GM19240 (cell line): Measurements from ENCODE around the gene MAMDC2.

Source experiments
- DNase-seq: peaks from one replicate; pipeline ENCODE4 v3.0.0; 2011; ENCODE audit warnings: low spot score; ENCODE audit not compliant: insufficient read length

Gene MAMDC2, protein sequence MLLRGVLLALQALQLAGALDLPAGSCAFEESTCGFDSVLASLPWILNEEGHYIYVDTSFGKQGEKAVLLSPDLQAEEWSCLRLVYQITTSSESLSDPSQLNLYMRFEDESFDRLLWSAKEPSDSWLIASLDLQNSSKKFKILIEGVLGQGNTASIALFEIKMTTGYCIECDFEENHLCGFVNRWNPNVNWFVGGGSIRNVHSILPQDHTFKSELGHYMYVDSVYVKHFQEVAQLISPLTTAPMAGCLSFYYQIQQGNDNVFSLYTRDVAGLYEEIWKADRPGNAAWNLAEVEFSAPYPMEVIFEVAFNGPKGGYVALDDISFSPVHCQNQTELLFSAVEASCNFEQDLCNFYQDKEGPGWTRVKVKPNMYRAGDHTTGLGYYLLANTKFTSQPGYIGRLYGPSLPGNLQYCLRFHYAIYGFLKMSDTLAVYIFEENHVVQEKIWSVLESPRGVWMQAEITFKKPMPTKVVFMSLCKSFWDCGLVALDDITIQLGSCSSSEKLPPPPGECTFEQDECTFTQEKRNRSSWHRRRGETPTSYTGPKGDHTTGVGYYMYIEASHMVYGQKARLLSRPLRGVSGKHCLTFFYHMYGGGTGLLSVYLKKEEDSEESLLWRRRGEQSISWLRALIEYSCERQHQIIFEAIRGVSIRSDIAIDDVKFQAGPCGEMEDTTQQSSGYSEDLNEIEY

DNA sequence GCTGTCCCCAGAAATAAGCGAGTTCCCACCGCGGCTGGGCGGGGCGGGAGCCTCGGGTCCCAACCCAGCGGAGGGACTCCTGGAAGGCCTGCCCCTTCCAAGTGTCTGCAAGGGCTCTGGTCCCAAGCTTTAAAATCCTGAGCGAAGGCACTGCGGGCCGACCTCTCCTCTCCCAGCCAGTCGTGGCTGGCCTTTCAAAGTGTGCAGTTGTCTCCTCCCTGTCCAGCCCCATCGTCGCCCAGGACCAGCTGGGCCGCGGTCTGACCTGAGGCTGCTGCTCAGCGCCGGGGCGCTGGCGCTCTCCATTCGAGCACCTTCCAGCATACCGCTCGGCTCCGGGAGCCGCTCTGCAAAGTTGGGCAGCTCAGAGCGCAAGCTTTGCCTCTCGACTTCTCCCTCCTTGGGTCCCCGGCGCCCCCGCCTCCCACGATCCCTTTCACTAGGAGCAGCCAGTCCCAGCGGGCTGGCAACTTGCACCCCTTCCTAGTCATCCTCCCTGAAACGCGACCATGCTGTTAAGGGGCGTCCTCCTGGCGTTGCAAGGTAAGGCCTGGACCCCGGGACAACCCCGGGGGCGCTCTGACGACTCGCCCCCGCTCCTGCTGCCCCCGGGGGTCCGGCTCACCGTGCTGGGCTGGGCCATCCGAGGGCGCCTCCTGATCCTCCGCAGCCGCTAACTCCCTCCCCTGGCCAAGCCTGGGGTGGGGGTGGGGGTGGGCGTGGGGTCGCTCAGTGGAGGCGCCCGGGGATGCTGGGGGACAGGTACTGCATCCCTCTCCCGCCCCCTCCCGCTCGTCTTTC lies at the start of gene MAMDC2:
Gene MAMDC2 (plus strand): TSS at position 160 of the 801 bp plus-strand sequence. CDS start 350 bp downstream, at position 510.
- DNase-seq = no peak

DNA sequence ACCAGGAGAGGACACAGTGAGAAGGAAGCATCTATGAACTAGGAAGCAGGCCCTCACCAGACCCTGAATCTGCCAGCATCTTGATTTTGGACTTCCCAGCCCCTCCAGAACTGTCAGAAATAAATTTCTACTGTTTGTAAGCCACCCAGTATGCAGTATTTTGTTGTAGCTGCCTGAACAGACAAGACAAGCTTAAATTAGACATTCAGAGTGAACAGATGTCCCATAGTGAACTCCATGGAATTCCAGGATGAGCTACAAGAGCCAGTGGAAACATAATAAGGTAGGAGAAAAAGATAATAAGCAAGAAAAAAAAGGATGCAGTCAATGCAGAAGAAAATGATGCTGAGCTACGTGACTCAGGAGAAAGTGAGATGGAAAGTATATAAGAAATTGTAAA lies 47.8 kb upstream of the MAMDC2 start:
- no peak for DNase-seq

DNA sequence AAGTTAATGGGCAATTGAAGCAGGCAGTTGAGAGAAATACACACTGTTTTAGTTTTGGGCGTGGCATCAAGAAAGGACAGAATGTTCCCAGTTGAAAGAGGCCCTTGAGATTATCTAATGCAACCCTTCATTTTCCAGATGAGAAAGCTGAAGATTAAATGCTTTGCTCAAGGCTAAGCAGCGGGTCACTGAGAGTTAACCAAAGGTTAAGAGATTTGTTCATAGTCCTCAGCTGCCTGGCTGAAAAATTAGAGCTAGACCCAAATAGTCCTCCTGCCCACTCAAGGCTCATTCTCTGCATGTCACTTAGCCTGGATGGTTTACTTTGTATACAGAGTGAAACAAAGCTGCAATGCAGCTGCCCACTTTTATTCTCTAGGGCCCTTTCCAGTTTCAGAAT lies 46.7 kb upstream of the MAMDC2 start:
- no peak for DNase-seq

DNA sequence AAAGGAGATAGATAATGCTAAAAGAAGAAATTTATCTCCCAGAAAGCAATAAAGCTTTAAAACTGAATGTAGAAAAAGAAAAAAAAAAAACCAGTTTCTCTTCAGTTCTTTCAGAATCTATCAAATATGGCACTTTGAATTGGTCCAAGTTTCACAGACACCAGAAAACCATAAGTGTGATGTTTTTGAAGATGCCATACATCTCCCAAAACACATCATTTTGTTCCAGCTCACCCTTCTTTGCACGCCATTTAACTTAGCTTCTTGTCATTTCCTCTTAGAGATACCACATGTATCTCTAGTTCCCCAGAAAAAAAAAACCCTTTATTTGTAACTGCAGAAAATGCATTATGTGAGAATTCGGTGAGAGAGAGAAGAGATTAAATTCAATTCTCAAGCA lies 46.1 kb upstream of the MAMDC2 start:
- no peak for DNase-seq

DNA sequence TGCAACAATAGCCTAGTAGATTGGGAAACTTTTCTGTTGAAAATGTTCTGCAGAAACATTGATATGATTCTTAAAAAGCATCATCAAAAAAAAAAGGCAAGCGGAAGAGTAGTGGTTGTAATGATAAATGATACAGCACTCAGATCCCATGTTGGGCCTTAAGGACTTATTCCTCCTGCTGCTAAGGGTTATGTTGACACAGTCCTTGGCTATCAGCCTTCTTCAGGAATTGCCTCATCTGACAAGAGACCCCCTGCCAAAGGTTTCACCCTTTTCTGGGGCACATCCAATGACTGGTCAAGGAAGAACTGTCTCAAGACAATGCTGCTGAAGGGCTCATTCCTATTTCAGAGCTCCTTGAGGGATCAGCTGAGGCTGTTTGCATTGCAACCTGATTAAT lies 44.3 kb upstream of the MAMDC2 start:
- no peak for DNase-seq

DNA sequence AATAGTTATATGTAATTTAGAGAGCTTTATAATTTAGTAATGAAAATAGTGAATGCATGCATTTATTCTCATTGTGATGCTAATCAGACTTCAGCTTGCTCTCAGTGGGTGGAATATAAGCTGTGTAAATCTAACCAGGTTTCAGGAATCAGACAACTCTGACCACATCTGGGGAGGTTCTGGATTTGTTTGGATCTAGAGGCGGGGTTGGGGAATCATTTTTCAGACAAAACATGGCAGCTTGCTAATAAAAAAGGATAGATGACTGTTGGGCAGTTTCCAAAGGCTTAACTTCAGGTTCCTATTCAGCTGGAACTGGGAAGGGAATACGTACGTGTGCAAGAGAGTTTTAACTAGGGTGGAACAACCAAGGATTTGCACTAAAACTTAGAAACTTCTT lies 43.2 kb upstream of the MAMDC2 start:
- DNase-seq = no peak

DNA sequence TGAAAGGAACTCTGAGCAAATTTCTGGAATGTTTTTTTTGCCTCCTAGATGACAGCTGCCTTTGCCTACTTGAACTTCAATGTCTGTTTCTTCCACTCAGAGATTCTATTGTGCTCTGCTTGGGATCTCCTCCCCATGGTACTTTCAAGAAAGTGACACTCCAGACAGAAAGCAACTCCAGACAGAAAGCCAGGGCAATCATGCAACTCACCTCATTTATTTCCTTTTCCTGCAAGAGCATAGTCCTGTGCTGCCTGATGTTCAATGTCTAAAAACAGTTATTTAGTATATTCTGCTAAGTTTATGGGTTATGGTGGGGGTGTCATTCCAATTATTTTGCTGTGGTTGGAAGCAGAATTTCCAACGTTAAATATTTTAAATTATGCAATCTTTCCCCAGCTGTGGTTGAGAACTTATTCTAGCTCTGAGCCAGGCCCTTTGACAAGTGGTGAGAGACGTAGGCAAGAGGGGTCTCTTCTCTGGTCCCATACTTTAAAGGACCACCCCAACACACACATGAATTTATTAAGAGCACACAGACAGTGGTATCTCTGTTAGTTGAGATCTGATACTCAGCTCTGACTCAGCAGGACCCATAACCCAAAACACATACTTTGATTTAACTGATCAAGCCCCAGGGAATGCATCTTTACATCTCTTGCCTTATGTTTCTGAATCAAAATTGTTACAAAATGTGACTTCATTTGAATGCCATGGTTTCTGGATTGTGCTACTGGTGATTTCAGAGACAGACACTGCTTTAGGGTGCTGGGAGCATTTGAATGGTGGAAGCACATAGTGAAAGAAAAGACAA lies 39.5 kb upstream of the MAMDC2 start:
- DNase-seq = no peak

DNA sequence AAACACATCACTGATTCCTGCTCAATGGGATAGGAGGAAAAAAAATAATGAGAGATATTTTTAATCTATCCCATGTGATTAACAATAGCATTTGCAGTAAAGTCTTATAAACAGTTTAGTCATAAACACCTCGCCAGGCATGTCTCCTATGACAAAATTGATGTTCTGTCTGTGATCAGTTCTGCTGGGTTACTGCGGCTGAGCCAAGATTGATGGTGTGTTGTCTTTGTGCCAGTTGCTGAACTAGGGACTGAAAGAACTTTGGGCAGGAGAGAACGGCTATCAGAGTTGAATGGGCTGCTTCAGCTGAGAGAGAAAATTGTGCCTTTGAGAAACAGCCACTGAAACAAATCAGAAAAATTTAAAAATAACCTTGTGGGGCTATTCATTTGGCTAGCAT lies 37.3 kb upstream of the MAMDC2 start:
- DNase-seq = no peak

DNA sequence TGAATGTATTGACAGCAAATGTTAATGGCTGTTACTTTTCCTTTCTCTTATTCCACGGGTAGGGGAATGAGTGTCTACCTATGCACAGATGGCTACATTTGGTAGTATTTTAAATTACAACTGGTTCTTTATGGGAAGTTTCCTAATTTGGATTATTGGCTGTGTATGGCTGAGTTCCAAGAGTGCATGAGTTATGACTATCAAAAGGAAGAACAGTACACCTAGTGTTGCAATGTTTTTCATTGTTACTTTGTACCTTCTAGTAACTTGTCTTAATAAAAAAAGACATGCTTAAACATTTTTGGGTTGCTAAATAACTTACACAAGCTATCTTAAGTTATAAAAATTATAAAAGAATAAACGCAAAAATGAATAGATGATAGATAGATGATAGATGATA lies 35.8 kb upstream of the MAMDC2 start:
- no peak for DNase-seq

DNA sequence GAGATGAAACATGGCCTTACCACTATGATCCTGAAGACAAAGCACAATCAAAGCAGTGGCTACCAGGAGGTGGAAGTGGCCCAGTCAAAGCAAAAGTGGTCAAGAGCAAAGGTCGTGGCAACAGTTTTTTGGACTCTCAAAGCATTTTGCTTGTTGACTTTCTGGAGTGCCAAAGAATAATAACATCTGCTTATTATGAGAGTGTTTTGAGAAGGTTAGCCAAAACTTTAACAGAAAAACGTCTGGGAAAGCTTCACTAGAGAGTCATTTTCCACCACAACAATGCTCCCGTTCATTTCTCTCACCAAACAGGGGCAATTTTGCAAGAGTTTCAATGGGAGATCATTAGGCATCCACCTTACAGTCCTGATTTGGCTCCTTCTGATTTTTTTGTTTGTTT lies 33.6 kb upstream of the MAMDC2 start:
- no peak for DNase-seq

DNA sequence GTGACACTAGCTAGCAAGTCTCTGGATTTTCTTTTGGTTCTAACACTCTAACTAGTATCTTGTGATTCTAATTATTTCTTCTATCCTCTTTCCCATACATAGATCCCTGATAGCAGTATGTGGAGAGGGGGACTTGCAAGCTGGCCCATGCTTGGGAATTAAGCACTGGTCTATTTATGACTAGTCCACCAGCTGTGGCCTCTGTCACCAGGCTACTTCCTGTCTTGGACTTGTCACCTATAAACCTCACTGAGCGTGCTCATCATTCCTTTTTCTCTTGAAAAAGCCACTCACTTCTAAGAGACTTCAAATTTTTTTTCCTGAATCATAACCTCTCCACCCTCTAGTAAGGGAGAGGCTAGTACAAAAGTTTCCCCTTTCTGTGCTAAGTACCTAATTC lies 32.3 kb upstream of the MAMDC2 start:
- DNase-seq = no peak

DNA sequence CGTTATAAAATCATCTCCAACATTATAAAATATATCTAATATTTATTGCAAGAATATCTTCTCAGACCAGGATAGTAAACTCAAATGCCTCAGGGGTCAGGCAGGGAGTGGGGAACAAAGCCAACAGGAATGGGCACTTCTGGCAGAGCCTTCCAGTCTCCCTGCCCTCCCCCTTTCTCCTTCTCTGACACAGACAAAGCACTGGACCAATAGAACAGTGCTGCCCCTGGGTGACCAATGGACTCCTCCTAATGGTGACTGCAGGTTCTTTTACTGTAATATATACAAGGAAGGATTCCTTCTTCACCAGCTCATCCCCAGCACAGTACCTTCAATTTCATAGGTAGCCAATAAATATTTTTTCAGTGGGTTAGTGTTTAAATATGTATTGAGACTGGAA lies 31.1 kb upstream of the MAMDC2 start:
- no peak for DNase-seq

DNA sequence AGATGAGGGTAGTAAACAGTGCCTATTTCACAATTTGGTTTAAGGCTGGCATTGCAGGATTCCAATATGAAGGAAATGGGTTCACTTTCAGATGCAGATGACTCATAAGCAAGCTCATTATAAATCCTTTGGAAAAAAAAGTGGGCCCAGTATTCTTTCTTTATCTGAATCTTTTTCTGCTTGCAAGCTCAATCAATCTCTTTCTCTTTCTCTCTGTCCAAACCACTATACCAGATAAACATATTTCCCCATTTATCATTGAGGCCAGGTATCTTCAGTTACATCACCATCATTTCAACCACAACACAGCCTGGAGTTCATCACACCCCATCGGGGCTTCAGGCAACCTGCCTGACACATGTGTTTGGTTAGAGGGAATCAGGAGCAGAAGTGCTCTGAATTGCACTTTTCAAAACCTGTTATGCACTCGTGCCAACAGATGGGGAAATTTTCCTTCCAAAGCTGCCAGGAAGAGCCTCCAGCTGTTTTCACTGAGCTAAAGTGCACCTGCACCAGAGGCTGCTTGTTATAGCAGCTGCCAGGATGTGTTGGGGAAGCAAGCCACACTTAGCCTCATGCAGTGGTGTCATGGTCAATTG lies 30.0 kb upstream of the MAMDC2 start:
- no peak for DNase-seq

DNA sequence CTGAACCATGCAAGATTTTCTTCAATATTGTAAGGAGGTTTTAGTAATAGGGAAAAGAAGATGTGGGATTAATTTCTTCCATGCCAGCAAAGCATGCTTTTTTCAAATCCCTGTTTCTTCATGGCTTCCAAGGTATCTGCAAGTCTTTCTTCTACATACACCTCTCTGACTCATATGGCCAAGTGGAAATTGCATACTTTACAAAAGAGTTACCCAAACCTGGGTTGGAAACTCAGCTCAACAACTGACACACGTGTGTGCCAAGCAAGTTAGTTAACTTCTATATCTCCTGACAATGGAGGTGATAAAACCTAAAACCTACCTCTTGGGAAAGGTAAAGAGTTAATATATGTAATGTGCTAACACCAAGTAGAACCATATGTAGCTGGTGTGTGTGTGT lies 28.5 kb upstream of the MAMDC2 start:
- no peak for DNase-seq

DNA sequence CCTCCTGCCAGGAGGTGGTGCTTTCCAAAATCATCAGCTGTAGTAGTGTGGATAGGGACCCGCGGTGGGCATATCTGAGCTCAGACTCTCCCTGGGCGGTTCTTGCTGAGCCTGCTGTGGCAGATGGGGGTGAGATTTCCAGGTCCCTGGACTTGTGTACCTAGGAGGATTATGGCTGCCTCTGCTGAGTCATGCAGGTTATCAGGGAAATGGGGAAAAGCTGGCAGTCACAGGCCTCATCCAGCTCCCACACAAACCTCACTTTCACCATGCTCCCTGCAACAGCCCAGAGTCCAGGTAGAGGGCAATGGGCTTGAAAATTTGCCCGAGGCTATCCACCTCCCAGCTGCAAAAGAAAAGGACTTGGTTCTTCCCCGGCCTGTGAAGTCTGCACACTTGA lies 23.4 kb upstream of the MAMDC2 start:
- DNase-seq = no peak

DNA sequence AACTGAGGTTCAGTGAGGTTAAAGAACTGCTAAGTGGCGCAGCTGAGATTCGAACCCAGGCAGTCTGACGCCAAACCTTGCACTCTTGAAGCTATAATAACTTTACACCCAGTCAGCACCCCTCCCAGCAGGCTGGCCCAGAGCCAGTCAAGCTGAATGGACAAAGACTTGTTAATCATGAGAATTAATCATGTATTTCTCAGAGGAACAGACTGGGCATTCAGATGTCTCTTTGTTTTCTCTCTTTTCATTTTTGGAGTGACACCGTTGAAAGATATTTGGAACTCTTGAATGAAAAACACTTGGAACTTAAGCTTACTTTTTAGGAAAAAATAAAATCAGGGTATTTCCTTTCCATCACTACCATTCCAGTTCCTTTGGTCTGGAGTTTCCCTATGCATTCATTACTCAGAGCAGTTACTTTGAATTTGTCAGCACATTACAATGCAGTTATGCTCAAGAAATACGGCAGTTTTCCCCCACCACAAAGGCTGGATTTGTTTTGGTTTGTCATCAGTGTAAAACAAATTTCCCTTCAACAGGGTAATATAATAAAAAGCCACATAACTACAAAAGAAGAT lies 22.6 kb upstream of the MAMDC2 start:
- no peak for DNase-seq

DNA sequence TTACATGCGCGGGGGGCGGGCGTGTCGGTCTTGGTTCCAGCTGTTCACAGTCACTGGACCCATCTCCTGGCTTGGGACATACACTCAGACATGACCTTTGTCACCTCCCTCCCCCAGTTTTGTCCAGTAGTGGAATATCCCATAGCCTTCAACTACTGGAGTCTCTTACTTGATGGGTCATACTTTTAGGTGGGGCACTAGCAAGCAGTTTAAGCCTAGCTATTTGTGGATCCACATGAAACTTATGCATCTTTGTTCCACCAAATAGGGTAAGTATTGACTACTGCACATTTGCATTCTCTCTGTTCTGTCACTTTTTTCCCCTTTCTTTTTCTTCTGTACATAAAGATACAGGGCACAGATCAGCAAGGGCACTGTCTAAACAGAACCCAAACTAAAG lies 15.4 kb upstream of the MAMDC2 start:
- no peak for DNase-seq

DNA sequence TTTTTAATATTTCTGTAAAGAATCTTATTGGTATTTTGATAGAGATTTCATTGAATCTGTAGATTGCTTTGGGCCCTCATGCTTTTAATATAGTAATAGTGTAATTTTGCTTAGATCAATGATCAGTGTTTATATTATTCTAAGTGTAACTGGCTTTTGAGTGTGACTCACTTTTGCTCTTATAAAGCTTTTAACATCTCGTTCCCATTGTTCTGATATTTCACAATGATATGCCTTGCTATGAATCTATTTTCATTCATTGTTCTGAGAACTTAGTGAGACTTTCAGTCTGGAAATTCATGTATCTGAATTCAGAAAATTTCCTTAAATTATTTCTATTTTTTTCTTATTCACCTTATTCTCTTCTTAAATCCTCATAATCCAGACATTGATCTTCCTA lies 13.5 kb upstream of the MAMDC2 start:
- DNase-seq = no peak

DNA sequence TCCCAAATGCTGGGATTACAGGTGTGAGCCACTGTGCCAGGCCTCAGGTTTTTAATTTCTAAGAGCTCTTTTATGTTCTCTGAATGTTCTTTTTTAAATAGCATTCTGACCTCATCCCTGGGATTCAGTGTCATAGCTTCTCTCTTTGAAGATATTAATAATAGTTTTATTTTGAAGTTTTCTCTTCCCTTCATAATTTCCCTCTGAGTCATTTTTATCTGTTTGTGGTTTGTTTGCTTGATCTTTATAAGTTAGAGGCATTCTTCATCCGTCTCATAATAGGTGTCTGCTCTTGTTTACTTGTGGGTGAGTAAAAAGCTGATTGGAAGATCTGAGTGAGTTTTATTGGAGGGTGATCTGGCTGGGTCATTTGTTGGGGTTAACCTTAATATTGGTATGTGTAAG lies 12.5 kb upstream of the MAMDC2 start:
- DNase-seq = no peak

DNA sequence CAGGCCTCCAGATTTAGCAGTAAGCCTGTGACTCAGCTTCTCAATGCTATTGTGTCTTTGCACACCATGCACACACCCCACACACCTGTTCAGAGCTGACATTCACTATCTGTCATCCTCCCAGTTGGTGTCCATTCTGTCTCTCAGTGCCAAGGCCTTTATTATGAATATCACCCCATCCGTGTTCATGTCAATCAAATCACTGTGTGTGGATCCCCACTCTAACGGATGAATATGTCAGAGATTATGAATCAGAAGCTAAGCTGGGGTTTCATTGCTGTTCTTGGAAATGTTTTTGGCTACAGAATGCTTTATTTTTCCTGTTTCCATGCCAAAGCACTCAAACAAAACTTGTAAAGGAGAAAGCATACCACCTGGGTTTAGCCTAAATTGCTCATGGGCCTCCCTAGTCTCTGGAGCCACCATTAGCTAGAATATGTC lies 9.4 kb upstream of the MAMDC2 start:
- no peak for DNase-seq

DNA sequence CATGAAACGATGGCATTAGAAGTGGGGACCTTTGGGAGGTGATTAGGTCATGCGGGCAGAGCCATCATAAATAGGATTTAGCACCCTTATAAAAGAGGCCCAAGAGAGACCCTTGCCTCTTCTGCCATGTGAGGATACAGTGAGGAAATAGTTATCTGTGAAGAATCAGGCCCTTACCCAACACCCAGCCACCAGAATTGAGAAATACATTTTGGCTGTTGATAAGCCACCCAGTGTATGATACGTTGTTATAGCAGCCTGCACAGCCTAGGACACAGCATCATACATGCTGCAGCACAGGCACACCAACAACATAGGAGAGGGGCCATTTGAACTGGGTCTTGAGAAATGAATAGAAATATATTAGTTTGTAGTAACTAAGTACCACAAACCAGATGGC lies 8.0 kb upstream of the MAMDC2 start:
- DNase-seq = no peak
